HuH-7 (cell line): ENCODE results near the gene POLR1A.

ENCODE experiments used
- DNase-seq: peaks from one replicate; pipeline ENCODE4 v3.0.0; 2011; ENCODE audit warnings: low spot score

Gene POLR1A

GRCh38 chr2:86064006-86064405 is 41.7 kb downstream of the POLR1A start:
- DNase-seq = no peak

GRCh38 chr2:86062043-86062442 is 43.6 kb downstream of the POLR1A start:
- DNase-seq = no peak

GRCh38 chr2:86056590-86057331 is 48.9 kb downstream of the POLR1A start:
- no peak for DNase-seq

DNA sequence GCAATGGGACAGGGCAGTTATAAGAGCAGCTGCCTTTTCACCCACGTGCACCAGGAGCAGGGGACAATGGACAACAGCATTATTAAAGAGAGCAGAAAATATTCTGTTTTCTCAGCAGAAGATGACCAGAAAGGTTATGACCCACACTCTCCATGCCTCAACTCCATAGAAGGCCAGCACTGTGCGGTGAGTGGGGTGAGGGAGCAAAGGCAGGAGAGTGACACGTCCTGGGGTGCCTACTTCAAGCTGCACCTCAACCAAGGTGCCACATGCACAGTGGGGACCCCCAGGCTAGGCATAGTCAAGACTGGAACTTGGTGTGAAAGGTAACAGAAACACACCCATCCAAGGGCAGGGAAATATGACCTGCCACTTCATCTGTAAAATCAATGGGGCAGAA is 50.4 kb downstream of the POLR1A start:
- no peak for DNase-seq

DNA sequence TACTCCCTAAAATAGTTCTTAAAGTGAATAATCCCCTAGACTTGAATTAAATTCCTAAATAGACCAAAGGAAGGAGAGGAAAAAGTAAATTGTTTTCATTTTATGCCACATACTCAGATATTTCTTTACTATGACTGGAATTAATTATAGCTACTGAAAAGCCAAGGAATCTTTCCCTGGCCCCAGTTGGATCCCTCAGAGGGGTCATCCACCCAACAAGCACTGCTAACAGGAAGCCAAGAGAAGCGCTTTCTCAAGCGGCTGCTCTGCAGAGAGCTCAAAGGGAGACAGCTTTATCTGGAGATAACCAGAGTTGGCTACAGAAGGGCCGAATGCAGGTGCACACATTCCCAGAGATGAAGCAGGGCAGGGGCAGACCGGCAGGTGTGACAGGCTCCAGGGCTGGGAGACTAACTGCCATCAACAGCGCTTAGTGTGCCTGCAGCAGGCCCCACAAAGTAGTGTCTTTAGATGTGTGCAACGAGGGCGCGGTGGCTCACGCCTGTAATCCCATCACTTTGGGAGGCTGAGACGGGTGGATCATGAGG is 51.1 kb downstream of the POLR1A start:
- DNase-seq = no peak

GRCh38 chr2:86053166-86053565 is 52.5 kb downstream of the POLR1A start:
- DNase-seq = no peak

- no peak for DNase-seq
Measured at GRCh38 chr2:86052676-86053075, 53.0 kb downstream of the POLR1A start.

- no peak for DNase-seq
Measured at GRCh38 chr2:86052265-86052664, 53.4 kb downstream of the POLR1A start.

GRCh38 chr2:86050301-86050700 is 55.4 kb downstream of the POLR1A start:
- no peak for DNase-seq

- DNase-seq = no peak
Measured at GRCh38 chr2:86049529-86049928, 56.2 kb downstream of the POLR1A start.

DNA sequence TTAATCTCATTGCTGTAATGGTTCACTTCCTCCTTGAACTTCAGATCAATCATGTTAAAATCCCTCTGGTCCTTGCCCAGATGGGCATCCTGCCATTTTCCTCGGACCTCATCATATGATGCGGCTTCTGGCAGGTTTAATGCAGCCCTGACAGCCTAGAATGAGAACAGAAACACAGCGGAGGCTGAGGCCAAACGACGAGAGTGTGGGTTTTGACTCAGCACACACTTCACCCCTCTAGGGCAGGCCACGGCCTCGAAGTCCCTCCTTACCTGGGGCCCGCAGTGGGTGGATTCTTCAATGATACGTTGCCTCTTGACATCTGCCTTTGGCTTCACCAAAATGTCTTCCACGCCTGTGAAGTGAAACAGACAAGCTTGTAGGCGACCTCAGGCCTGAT is 56.8 kb downstream of the POLR1A start:
- no peak for DNase-seq

- DNase-seq = no peak
Measured at GRCh38 chr2:86048383-86048701, 57.3 kb downstream of the POLR1A start.

DNA sequence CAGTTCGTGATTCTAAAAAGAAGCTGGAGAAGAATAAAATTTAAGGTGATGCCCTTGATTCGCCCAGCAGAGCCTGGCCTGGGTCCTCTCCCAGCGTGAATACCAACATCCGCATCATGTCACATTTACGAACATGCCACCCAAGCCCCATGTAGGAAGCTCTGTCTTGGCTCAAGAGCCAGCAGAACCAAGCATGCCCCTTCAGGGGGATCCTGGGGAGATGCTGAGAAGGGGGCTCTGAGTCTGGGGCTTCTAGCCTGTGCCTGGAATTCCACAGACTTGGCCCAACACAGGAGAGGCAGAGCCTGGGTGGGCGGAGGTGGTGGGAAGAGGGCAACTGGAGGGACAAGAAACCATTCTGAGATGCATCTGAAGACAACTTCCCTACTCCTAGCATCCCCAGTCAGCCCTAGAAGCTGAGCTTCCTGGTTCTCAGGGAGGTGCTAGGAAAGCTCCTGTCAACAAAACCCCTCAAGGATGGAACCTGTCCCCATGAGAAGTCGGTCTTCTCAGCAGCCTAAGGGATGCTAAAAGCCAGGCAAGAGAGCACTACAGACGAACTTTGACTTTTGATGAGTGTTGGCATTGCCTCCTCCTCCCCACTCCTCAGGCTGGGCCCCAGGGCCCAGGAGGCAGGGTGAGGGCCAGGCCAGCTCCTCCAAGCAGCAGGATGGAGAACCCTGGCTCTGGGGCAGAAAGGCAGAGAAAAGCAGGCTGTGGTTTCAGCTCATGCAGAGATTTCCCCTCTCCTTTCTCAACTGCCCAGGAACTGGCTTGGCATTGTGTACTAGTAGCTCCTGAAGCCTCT is 57.9 kb downstream of the POLR1A start:
- DNase-seq = no peak

- no peak for DNase-seq
Measured at GRCh38 chr2:86045541-86045940, 60.1 kb downstream of the POLR1A start.

DNA sequence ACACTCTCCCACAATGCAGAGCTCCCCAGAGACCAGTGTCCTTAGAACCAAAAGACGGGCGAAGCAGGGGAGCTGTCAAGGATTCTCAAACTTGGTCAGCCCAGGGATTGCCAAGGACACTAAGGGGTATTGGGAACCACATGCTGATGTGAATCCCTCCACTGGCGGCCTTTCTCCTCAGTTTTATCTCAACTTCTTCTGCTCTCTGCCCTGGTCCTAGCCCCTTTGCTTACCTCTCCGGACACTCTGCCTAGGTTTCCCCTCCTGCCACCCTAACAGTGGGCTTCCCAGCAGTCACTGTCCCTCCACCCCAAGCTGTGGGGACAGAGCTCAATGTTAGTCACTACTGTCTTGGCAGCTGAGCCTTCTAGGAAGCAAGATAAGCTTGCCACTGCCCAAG is 61.1 kb downstream of the POLR1A start:
- no peak for DNase-seq

DNA sequence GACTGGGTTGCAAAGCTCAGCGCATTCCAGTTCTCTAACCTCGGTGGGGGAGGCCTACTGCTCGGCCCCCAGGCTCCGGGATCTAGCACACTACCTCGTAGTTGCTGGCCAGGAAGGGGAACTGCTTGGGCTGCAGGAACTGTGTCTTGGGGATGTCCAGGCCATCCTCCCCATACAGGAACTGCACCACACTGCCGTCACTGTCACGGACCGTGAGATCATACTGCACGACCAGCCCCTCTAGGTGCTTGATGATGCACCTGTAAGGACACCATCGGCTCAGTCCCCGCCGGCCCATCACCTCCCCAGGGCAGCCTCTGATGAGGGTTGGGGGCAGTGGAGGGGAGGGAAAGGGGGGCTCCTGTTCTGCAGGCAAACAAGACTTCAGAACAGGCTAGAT is 61.6 kb downstream of the POLR1A start:
- no peak for DNase-seq

DNA sequence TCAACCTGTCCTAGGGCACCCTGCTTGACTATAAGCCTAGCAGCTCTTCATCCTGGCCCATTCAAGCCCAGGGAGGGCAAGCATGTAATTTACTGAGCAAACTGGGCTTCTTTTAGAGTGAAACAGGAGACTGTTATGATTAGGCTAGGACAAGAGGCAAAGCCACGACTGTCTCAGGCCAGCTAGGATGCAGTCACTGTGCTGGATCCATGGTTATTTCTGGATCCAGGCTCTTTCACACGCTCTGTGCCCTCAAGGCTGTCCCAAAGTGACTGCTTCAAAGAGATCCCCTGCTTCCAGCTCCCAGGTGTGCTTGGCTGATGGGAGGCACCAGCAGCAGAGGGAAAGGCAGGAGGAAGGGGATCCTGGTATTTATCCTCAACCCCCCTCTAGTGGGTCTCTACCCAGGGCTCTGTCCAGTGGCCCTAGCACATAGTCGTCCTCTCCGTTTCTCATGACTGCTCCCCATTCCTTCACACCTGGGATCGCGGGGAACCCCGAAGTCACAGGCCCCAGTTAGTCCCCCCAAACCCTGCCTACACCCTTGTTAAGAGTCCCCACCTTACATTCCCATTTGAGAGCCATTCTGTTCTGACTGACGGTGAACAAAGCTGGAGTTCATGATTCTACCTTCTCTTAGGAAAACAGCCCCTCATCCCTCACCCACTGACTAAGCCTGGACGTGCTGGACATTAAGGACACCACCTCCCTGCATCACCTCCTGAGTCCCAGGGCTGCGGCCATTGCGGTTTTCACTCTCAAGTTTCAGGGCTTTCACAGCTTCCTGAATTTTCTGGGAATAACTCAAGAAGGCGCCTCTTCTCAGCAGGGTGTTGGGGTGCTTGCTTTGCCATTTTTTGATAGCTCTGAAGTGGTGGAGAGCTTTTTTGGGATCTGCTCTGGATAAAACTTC is 63.2 kb downstream of the POLR1A start:
- DNase-seq = no peak

GRCh38 chr2:86039963-86040655 is 65.6 kb downstream of the POLR1A start:
- no peak for DNase-seq

DNA sequence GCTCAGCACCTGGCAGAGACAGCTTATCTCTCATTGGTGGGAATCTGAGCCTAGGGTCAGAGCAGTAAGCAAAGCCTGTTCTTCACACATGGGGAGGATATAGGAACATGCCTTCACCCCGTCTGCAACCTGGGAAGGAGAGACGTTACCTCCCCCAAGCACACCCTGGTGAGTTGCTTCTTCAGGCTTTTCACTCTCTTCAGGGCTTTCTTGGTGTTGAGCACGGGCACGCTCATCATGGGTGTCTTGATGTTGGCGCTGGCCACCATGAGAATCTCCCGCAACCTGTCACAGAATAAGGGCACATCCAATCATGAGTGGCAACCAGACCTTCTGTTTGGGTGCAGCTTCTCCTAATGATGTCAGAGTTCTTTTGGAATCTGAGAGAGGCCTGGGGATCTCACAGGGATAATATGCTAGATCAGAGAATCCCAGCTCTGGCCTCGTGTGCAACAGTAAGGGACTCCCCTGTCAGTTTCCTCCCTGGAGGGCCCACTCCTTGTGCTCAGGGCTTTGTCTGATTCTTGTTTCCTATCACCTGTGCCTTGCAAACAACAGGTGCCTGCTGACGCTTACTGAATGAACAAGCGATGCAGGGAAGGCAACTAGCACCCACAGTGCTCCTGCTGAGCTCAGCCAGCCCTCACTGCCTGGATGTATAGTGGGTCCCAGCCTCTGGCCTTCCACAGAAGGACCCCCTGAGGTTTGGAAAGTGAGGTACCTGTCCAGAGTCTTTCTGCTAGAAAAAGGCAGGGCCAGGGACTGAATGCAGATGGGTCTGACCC is 66.3 kb downstream of the POLR1A start:
- no peak for DNase-seq

DNA sequence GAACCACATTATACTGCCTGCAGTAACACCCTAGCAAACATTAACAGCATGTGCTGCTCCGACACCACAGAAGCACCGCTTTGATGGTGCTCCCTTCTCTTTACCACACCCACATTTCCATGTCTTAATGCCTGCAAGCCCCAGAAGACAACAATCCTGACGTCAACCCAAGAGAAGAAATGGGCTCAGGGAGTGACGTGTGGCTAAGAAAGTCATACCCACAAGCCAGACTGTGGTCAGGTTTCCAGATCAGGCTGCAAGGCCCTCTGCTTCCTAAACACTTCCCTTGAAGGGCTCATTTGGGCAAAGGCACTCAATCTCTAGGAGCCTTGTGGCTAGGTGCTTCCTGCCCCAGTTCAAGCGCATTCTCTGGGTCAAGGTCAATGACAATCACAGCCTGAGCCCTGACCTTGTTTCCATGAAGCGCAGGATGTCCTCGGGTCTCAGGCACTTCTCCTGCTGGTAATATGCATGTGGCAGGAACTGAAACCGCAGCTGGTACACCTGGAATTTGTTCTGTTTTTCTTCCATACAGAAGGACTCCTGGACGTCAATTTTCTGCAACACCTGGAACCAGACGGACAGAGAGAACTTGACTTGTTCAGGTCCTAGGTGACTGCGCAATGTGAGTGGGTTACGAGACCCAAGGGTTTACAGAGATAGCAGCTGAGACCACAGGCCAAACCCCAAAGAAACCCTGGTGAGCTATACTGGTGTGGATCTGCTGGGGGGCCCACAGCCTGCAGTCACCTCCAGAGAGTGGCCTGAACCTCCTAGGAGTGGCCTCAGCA is 67.2 kb downstream of the POLR1A start:
- no peak for DNase-seq
